KBM-7 (cell line): ENCODE measurements around the gene OR5D16.
"Not testable (repeated sequence)": the region's sequence is repeated elsewhere in the genome, so short reads cannot be mapped to it uniquely, and the experiment has no call there.

Source experiments
- DNase-seq: peaks from one replicate; pipeline ENCODE4 v3.0.0-alpha.2; 2015
- in situ Hi-C: fragments of 300-500 bp; cut with MboI; formaldehyde crosslinking; loops from 2 replicates; pipeline ENCODE4 v1.14.3; 2020; ENCODE audit warnings: low sequenced_read_pairs, low pct_unique_long_range_greater_than_20kb, mixed read lengths

OR5D16 gene

GRCh38 chr11:55838452-55838851, at the start of gene OR5D16:
Gene OR5D16 (plus strand): TSS chr11:55838752. CDS start chr11:55838752, 0 bp downstream.
- DNase-seq, result no peak
- in situ Hi-C loops, result no loop called here

GRCh38 chr11:55791606-55792005, 46.9 kb upstream of the OR5D16 start:
- no peak for DNase-seq
- in situ Hi-C loops, result no loop called here

- in situ Hi-C loops, result no loop called here
- DNase-seq, result no peak
Observed at GRCh38 chr11:55793321-55793720, 45.2 kb upstream of the OR5D16 start.

- no peak for DNase-seq
- in situ Hi-C loops, result no loop called here
Observed at GRCh38 chr11:55795256-55795655, 43.3 kb upstream of the OR5D16 start, which contains the start of gene OR5D14. Gene OR5D14 (plus strand): TSS chr11:55795556. CDS start chr11:55795556, 0 bp downstream.

GRCh38 chr11:55806248-55806647, 32.3 kb upstream of the OR5D16 start:
- in situ Hi-C loops, result no loop called here
- DNase-seq, result no peak

GRCh38 chr11:55811067-55811466, 27.5 kb upstream of the OR5D16 start, which contains the start of gene OR5L1:
Gene OR5L1 (plus strand): TSS chr11:55811367. CDS start chr11:55811467, 100 bp downstream.
- in situ Hi-C loops, result no loop called here

GRCh38 chr11:55819330-55819729, 19.2 kb upstream of the OR5D16 start, which contains the start of gene OR5D18:
Gene OR5D18 (plus strand): TSS chr11:55819630. CDS start chr11:55819630, 0 bp downstream.
- in situ Hi-C loops, result no loop called here
- no peak for DNase-seq

More at GRCh38 chr11:55811067-55811466, 27.5 kb upstream of the OR5D16 start, which contains the start of gene OR5L1:
- DNase-seq, result no peak

GRCh38 chr11:55826919-55827318, 11.6 kb upstream of the OR5D16 start, which contains the start of gene OR5L2:
Gene OR5L2 (plus strand): TSS chr11:55827219. CDS start chr11:55827219, 0 bp downstream.
- in situ Hi-C loops, result no loop called here
- DNase-seq, result no peak

GRCh38 chr11:55847453-55847852, 8.9 kb downstream of the OR5D16 start:
- in situ Hi-C loops, result no loop called here
- DNase-seq, result no peak

- no peak for DNase-seq
Observed at GRCh38 chr11:55849037-55849436, 10.5 kb downstream of the OR5D16 start.

GRCh38 chr11:55852141-55852540, 13.6 kb downstream of the OR5D16 start:
- in situ Hi-C loops, result no loop called here
- DNase-seq, result no peak

More at GRCh38 chr11:55849037-55849436, 10.5 kb downstream of the OR5D16 start:
- in situ Hi-C loops, result no loop called here

- in situ Hi-C loops, result no loop called here
Observed at GRCh38 chr11:55854704-55855103, 16.2 kb downstream of the OR5D16 start.

GRCh38 chr11:55867354-55867753, 28.8 kb downstream of the OR5D16 start:
- DNase-seq, in situ Hi-C loops: not testable (repeated sequence)

More at GRCh38 chr11:55854704-55855103, 16.2 kb downstream of the OR5D16 start:
- DNase-seq, result no peak

- DNase-seq, in situ Hi-C loops: not testable (repeated sequence)
Observed at GRCh38 chr11:55872731-55873130, 34.2 kb downstream of the OR5D16 start.

GRCh38 chr11:55873146-55873545, 34.6 kb downstream of the OR5D16 start:
- DNase-seq, in situ Hi-C loops: not testable (repeated sequence)

- DNase-seq, in situ Hi-C loops: not testable (repeated sequence)
Observed at GRCh38 chr11:55882997-55883396, 44.4 kb downstream of the OR5D16 start, which contains the start of gene TRIM51. Gene TRIM51 (plus strand): TSS chr11:55883297. CDS start chr11:55885429, 2,132 bp downstream.

- in situ Hi-C loops, result not testable (repeated sequence)
Observed at GRCh38 chr11:55884995-55885394, 46.4 kb downstream of the OR5D16 start.

GRCh38 chr11:55885481-55885880, 46.9 kb downstream of the OR5D16 start:
- DNase-seq, in situ Hi-C loops: not testable (repeated sequence)

More at GRCh38 chr11:55884995-55885394, 46.4 kb downstream of the OR5D16 start:
- DNase-seq, result not testable (repeated sequence)
